Keratinocyte (primary cell): ENCODE results near the gene TRPV2. TPM values are rescaled to one million over a fixed set of nuclear protein-coding genes. Genes with fewer than 3 reads are reported as not detected.
A peak's percentile ranks its signal among the peaks of the same experiment; 100 is the strongest.

Source experiments
- DNase-seq: peaks from one replicate; pipeline ENCODE4 v3.0.0-alpha.2; 2011; ENCODE audit warnings: low read depth, missing footprints, low spot score
- FAIRE-seq: peaks from 2 replicates; lab custom pipeline; 2011; peaks lifted over from hg19 to GRCh38; lab: Jason Lieb, UNC
- H2AFZ ChIP-seq: 2 replicates; pipeline ENCODE4 v1.6.0; 2012; ENCODE audit warnings: low read length, control low read depth, inconsistent platforms; ENCODE audit not compliant: control insufficient read depth
- H3K27ac ChIP-seq: 2 replicates; pipeline ENCODE4 v1.5.1; 2011; ENCODE audit warnings: low read length; ENCODE audit not compliant: control insufficient read depth, insufficient read depth
- H3K27me3 ChIP-seq: 3 replicates; pipeline ENCODE4 v1.6.0; 2011; ENCODE audit warnings: low read length; ENCODE audit not compliant: control insufficient read depth, insufficient read depth; ENCODE audit errors: extremely low read depth
- H3K36me3 ChIP-seq, 2 experiments: 2 replicates in 1 of 2; 3 replicates in 1 of 2; pipeline ENCODE4 v1.5.1; 2011; ENCODE audit warnings: low read length in 2 of 2, mild to moderate bottlenecking in 1 of 2; ENCODE audit not compliant: control insufficient read depth in 2 of 2, insufficient read depth in 2 of 2; ENCODE audit errors: extremely low read depth in 1 of 2
- H3K4me1 ChIP-seq: 3 replicates; pipeline ENCODE4 v1.5.1; 2011; ENCODE audit warnings: low read length; ENCODE audit not compliant: control insufficient read depth, insufficient read depth; ENCODE audit errors: extremely low read depth
- H3K4me2 ChIP-seq: 3 replicates; pipeline ENCODE4 v1.6.0; 2011; ENCODE audit warnings: low read depth, low read length; ENCODE audit not compliant: control insufficient read depth, insufficient read depth; ENCODE audit errors: extremely low read depth
- H3K4me3 ChIP-seq, 3 experiments: fragments of 200-600 bp in 1 of 3; sonication (generic) in 1 of 3; 2 replicates in 2 of 3; 3 replicates in 1 of 3; pipeline ENCODE4 v1.5.1; 2011 to 2016; ENCODE audit warnings: low read length in 3 of 3, mild to moderate bottlenecking in 3 of 3, control low read depth in 2 of 3, inconsistent platforms in 1 of 3, low read depth in 1 of 3, mixed read lengths in 1 of 3, mixed run types in 1 of 3, moderate library complexity in 1 of 3; ENCODE audit not compliant: control insufficient read depth in 2 of 3, insufficient read depth in 2 of 3; ENCODE audit errors: extremely low read depth in 1 of 3
- H3K79me2 ChIP-seq: 2 replicates; pipeline ENCODE4 v1.6.0; 2012; ENCODE audit warnings: low read length; ENCODE audit not compliant: control insufficient read depth, insufficient read depth
- H3K9ac ChIP-seq: 3 replicates; pipeline ENCODE4 v1.6.0; 2011; ENCODE audit warnings: low read length; ENCODE audit not compliant: control insufficient read depth, insufficient read depth; ENCODE audit errors: extremely low read depth
- H3K9me1 ChIP-seq: 3 replicates; pipeline ENCODE4 v1.6.0; 2011; ENCODE audit warnings: low read length; ENCODE audit not compliant: control insufficient read depth, insufficient read depth; ENCODE audit errors: extremely low read depth
- H3K9me3 ChIP-seq: 2 replicates; pipeline ENCODE4 v1.5.1; 2012; ENCODE audit warnings: low read depth, low read length; ENCODE audit not compliant: control insufficient read depth
- H4K20me1 ChIP-seq: 3 replicates; pipeline ENCODE4 v1.6.0; 2011; ENCODE audit warnings: low read length; ENCODE audit not compliant: control insufficient read depth, insufficient read depth; ENCODE audit errors: extremely low read depth
- EZH2 ChIP-seq: IDR thresholded peaks from one replicate; pipeline ENCODE4 v1.6.1; 2012; ENCODE audit warnings: inconsistent platforms, mild to moderate bottlenecking, low read length, moderate library complexity
- dilution Hi-C: fragments of 300-500 bp; cut with MboI; formaldehyde crosslinking; loops from one replicate; pipeline ENCODE4 v1.7.0; 2020; ENCODE audit warnings: low sequenced_read_pairs; ENCODE audit not compliant: extremely low pct_ligation_motif_present
- polyA plus RNA-seq, 5 experiments: library from polyadenylated mRNA; depleted of rRNA in 3 of 5; stranded (reverse) in 3 of 5; stranded (forward) in 1 of 5; unstranded in 1 of 5; fragments of >200 nt; gene quantifications; 1 replicate in 1 of 5; 2 replicates in 3 of 5; 3 replicates in 1 of 5; pipeline versions ENCODE4 v1.2.1 to v1.2.3, GENCODE V29; 2011 to 2012; ENCODE audit warnings: missing spikeins in 2 of 5, low read depth in 1 of 5, low replicate concordance in 1 of 5
- TF ChIP-seq, protein P1 (sequence below), 3 experiments: IDR thresholded peaks in 1 of 3; conservative IDR thresholded peaks in 1 of 3; optimal IDR thresholded peaks in 1 of 3; 2 replicates in 2 of 3; 3 replicates in 1 of 3; pipeline versions ENCODE3 to v1.5.1; 2011; ENCODE audit warnings: low read length in 3 of 3, mild to moderate bottlenecking in 3 of 3, moderate library complexity in 2 of 3, control low read depth in 1 of 3, inconsistent platforms in 1 of 3; ENCODE audit not compliant: insufficient read depth in 2 of 3; ENCODE audit errors: extremely low read depth in 1 of 3

The TRPV2 gene
- polyA plus RNA-seq, 1 donor (not counting 4 experiments of a cell fraction or from before 2014, with no cell fraction given): 0.09 TPM

DNA sequence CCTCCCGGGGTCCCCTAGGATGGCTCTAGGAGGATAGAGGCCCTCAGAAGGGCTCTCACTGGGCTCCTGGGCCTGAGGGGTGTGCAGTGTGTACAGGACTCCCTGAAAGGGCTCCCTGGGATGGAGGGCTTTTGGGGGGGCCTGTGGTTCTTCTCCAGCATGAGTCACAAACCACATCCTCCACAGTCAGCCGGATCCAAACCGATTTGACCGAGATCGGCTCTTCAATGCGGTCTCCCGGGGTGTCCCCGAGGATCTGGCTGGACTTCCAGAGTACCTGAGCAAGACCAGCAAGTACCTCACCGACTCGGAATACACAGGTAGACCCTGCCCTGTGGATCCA lies 4.5 kb downstream of the TRPV2 start:
- Histone ChIP-seq H3K36me3 (no peaks in the 10 kb centered on the region), H3K9me3 (no peaks in the 10 kb centered on the region), H3K79me2 (no peaks in the 10 kb centered on the region), H4K20me1 (no peaks in the 10 kb centered on the region), H3K4me2 (peak overlapping the region; percentile 61), H3K4me1 (peaks cover 34% of the 10 kb centered on the region), H3K4me3 (peak overlapping the region in 1 of 3 experiments; percentile 20), H3K27ac (peak overlapping the region; percentile 54), H3K9me1 (peaks cover 5% of the 10 kb centered on the region), H3K9ac (peak overlapping the region; percentile 4), H2AFZ (peak overlapping the region; percentile 15), H3K27me3 (no peaks in the 10 kb centered on the region)
- dilution Hi-C loops: no loop called here
- DNase-seq: no peak
- peak; percentile 97 for FAIRE-seq
- no peak for TF ChIP-seq EZH2
- TF ChIP-seq, protein P1, sequence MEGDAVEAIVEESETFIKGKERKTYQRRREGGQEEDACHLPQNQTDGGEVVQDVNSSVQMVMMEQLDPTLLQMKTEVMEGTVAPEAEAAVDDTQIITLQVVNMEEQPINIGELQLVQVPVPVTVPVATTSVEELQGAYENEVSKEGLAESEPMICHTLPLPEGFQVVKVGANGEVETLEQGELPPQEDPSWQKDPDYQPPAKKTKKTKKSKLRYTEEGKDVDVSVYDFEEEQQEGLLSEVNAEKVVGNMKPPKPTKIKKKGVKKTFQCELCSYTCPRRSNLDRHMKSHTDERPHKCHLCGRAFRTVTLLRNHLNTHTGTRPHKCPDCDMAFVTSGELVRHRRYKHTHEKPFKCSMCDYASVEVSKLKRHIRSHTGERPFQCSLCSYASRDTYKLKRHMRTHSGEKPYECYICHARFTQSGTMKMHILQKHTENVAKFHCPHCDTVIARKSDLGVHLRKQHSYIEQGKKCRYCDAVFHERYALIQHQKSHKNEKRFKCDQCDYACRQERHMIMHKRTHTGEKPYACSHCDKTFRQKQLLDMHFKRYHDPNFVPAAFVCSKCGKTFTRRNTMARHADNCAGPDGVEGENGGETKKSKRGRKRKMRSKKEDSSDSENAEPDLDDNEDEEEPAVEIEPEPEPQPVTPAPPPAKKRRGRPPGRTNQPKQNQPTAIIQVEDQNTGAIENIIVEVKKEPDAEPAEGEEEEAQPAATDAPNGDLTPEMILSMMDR (optimal IDR thresholded peaks at IDR 0.05 in 1 of 3, IDR thresholded peaks at IDR 0.05 in 1 of 3, conservative IDR thresholded peaks at IDR 0.05 in 1 of 3; ENCODE audit: extremely low read depth in 1 of 3, insufficient read depth in 2 of 3, low read length in 3 of 3): no peak

DNA sequence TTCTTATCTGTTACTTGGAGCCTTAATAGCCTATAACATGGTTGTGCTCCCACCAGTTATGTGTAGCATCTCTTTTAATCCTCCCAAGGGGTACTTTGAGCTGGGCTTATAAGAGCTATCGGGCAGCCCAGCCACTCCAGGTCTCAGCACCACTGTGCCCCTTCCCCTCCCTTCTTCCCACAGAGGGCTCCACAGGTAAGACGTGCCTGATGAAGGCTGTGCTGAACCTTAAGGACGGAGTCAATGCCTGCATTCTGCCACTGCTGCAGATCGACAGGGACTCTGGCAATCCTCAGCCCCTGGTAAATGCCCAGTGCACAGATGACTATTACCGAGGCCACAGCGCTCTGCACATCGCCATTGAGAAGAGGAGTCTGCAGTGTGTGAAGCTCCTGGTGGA lies 7.0 kb downstream of the TRPV2 start:
- FAIRE-seq (no peak), DNase-seq (no peak)
- no peaks in the 10 kb centered on the region for H3K79me2 ChIP-seq
- no peak overlapping the region for H2AFZ ChIP-seq
- H3K27ac ChIP-seq: no peak overlapping the region
- H3K4me3 ChIP-seq: no peak overlapping the region
- no peak for TF ChIP-seq EZH2
- TF ChIP-seq, protein P1 (optimal IDR thresholded peaks at IDR 0.05 in 1 of 3, IDR thresholded peaks at IDR 0.05 in 1 of 3, conservative IDR thresholded peaks at IDR 0.05 in 1 of 3; ENCODE audit: extremely low read depth in 1 of 3, insufficient read depth in 2 of 3, low read length in 3 of 3): no peak
- dilution Hi-C loops: no loop called here
- H3K9me1 ChIP-seq: peaks cover 5% of the 10 kb centered on the region
- H3K9me3 ChIP-seq: no peaks in the 10 kb centered on the region
- no peaks in the 10 kb centered on the region for H3K36me3 ChIP-seq
- no peak overlapping the region for H3K9ac ChIP-seq
- no peak overlapping the region for H3K4me2 ChIP-seq
- peaks cover 34% of the 10 kb centered on the region for H3K4me1 ChIP-seq
- H4K20me1 ChIP-seq: no peaks in the 10 kb centered on the region
- H3K27me3 ChIP-seq: peaks cover 13% of the 10 kb centered on the region
